ENCODE data around the gene NINJ1.

The NINJ1 gene

GRCh38 chr9:93134740-93135444 lies 841 bp upstream of the NINJ1 start:
- DNase-seq (ENCODE audit: low read depth, low spot score): no peak
- H3K4me3 ChIP-seq (ENCODE audit: low read length): peak overlapping the region; percentile 67

- H3K4me3 ChIP-seq (ENCODE audit: low read length): peak overlapping the region; percentile 67
- DNase-seq (ENCODE audit: low read depth, low spot score): no peak
Measured at GRCh38 chr9:93133681-93134014, 403 bp downstream of the NINJ1 start.

DNA sequence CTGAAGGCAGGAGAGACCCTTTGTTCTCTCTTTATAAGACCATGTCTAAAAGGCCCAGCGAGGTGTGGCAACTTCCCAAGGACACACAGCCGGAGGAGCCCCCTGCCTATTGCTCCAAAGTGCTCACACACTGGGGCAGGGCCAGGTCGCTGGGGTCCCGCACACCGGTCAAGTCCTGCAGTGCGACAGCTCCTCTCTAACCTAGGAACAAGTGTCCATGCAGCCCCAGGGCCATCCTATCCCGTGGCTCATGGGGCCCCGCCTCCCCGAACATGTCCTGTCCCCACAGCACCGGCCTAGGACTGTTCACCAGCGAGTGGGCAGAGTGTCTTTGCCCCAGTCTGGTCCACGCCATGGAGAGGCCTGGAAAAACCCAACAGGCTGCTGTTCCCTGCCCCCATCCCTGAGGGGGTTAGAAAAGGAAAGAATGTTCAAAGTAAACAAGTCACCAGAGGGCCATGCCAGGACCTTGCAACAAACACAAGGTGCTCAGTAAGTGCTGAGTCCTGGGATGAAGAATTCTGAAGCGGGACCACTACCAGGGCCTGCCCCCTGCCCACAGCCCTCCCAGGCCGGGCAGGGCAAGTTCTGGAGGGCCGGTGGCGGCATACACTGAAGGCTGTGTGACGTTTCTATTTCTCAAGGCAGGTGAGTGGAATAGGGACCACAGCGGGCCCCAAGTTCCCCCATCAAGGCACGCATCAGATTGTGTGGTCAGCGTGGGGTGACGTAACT lies 938 bp downstream of the NINJ1 start:
- no peak for DNase-seq (ENCODE audit: low read depth, low spot score)
- peak overlapping the region; percentile 67 for H3K4me3 ChIP-seq (ENCODE audit: low read length)

DNA sequence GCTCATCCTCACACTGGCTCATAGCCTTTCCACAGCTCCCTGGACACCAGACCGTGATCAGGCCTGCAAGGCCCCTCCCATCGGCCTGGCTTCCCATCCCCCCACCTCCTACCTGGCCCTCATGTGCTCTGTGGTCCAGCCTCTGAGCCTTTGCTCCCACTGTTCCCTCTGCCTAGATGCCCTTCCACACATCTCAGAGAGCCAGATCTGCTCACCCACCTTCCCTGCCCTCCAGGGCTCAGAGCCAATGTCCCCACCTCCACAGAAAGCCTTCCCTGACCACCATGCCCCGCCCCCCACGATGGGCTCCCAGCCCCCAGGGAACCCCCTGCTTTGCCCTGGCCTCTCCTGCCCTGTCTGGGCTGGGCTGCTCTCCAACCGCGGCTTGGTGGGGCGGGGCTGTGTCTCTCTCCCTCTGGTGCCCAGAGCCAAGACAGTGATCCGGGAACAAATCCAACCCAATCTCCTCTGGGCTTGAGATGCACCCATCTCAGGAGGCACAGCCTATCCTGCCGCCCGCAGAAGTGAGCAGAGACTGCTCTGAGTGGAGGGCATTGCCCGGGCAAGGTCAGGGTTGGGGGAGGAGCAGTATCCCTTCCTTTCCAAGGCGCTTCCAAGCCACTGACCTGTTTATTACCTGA lies 1.6 kb downstream of the NINJ1 start:
- DNase-seq (ENCODE audit: low read depth, low spot score): no peak
- no peak overlapping the region for H3K4me3 ChIP-seq (ENCODE audit: low read length)

GRCh38 chr9:93131599-93132286 lies 2.3 kb downstream of the NINJ1 start:
- H3K4me3 ChIP-seq (ENCODE audit: low read length): no peak overlapping the region
- no peak for DNase-seq (ENCODE audit: low read depth, low spot score)

- DNase-seq (ENCODE audit: low read depth, low spot score): no peak
- no peak overlapping the region for H3K4me3 ChIP-seq (ENCODE audit: low read length)
Measured at GRCh38 chr9:93130861-93131481, 3.1 kb downstream of the NINJ1 start.

GRCh38 chr9:93129691-93130500 lies 4.2 kb downstream of the NINJ1 start:
- H3K4me3 ChIP-seq (ENCODE audit: low read length): no peak overlapping the region
- no peak for DNase-seq (ENCODE audit: low read depth, low spot score)

GRCh38 chr9:93129286-93129685 lies 4.8 kb downstream of the NINJ1 start:
- DNase-seq (ENCODE audit: low read depth, low spot score): no peak
- no peak overlapping the region for H3K4me3 ChIP-seq (ENCODE audit: low read length)

DNA sequence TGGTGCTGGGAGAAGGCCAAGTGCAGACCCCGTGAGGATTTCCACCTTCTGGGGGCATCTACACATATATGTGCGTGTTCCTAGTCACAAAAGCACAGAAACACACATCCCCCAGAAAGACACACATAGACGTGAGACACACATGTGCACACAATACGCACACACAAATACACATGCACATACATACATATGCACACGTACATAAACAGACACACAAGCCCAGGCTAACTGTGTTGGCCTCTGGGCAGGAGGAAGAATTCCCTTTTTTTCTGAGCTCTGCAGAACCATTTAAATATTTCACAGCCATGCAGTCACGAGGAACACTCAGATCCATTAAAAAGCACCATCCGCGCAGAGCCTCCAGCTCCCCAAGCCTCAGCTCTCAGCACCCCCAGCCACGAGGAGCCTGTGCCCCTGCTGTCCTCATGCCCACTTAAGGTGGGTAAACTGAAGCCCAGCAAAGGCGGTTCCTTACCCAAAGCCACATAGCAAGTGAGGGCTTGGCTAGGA lies 5.3 kb downstream of the NINJ1 start:
- DNase-seq (ENCODE audit: low read depth, low spot score): no peak
- H3K4me3 ChIP-seq (ENCODE audit: low read length): no peak overlapping the region

GRCh38 chr9:93128011-93128714 lies 5.9 kb downstream of the NINJ1 start:
- DNase-seq (ENCODE audit: low read depth, low spot score): no peak
- H3K4me3 ChIP-seq (ENCODE audit: low read length): no peak overlapping the region

GRCh38 chr9:93127395-93127911 lies 6.6 kb downstream of the NINJ1 start:
- no peak overlapping the region for H3K4me3 ChIP-seq (ENCODE audit: low read length)
- no peak for DNase-seq (ENCODE audit: low read depth, low spot score)

DNA sequence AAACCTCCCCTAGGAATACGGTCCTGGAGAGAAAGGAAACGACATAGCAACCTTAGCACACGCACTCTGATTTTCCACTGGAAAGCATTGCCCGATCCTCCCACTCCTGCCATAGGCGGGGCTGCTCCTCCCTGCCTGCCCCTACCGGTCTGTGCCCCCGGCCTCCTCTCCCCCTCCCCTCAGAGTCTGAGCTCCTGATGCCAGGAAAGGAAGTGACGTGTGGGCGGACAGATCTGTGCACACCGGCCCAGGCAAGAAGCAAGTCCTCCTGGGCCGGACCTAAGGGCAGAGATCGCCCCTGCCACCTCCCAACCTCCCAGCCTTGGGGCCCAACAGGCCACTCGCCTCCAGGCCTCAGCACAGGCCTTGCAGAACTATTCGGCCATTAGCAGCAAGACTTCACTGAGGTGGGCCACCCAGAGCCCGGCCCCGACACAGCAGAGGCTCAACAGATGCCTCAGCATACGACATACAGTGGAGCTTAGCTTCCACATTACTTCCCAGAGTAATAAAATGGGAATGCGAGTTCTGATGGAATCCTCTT lies 7.2 kb downstream of the NINJ1 start:
- DNase-seq (ENCODE audit: low read depth, low spot score): no peak
- H3K4me3 ChIP-seq (ENCODE audit: low read length): no peak overlapping the region

- H3K4me3 ChIP-seq (ENCODE audit: low read length): no peak overlapping the region
- no peak for DNase-seq (ENCODE audit: low read depth, low spot score)
Measured at GRCh38 chr9:93126151-93126781, 7.8 kb downstream of the NINJ1 start.

DNA sequence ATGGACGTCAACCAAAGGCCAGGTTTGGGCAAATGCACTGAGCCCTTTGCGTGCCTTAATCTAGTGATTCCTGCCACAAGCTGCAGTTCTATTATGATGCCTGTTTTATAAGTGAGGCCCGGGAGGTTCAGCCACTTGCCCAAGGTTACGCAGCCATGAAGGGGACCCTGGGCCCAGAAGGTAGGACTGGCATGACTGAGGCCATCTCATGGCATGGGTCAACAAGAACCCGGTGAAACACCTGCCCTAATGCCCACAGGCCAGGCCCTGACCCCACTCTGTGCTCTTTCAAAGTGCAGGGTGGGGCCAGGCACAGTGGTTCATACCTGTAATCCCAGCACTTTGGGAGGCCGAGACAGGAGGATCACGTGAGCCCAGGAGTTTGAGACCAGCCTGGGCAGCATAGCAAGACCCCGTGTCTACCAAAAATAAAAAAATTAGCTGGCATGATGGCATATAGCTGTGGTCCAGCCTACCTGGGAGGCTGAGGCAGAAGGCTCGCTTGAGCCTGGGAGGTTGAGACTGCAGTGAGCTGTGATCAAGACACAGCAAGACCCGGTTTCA lies 8.6 kb downstream of the NINJ1 start:
- no peak for DNase-seq (ENCODE audit: low read depth, low spot score)
- no peak overlapping the region for H3K4me3 ChIP-seq (ENCODE audit: low read length)

GRCh38 chr9:93124793-93125192 lies 9.3 kb downstream of the NINJ1 start:
- no peak overlapping the region for H3K4me3 ChIP-seq (ENCODE audit: low read length)
- no peak for DNase-seq (ENCODE audit: low read depth, low spot score)

GRCh38 chr9:93123561-93124283 lies 10.3 kb downstream of the NINJ1 start:
- DNase-seq (ENCODE audit: low read depth, low spot score): no peak
- H3K4me3 ChIP-seq (ENCODE audit: low read length): no peak overlapping the region

Measured in Jurkat, Clone E6-1 (cell line).